HepG2 (cell line): ENCODE results near the gene AFTPH. TPM values are rescaled to one million over a fixed set of nuclear protein-coding genes. Genes with fewer than 3 reads are reported as not detected.

Source experiments
- AKNA ChIP-seq: sonication (generic); formaldehyde crosslinking; IDR thresholded peaks from 2 replicates; pipeline ENCODE4 v1.4.0; 2020; ENCODE audit warnings: missing genetic modification reagents, borderline replicate concordance
- ARNT2 ChIP-seq: sonication (generic); formaldehyde crosslinking; IDR thresholded peaks from 2 replicates; pipeline ENCODE4 v1.8.0; 2022; ENCODE audit warnings: mild to moderate bottlenecking, low read depth, missing genetic modification reagents, moderate library complexity
- DRAP1 ChIP-seq: IDR thresholded peaks from 2 replicates; pipeline ENCODE4 v1.6.1; 2016; ENCODE audit warnings: missing genetic modification reagents, missing compliant biosample characterization
- HOMEZ ChIP-seq: IDR thresholded peaks from 2 replicates; pipeline ENCODE4 v1.6.1; 2016; ENCODE audit warnings: low read depth
- HOXA3 ChIP-seq: sonication (generic); formaldehyde crosslinking; IDR thresholded peaks from 2 replicates; pipeline ENCODE4 v1.5.0; 2020; ENCODE audit warnings: missing genetic modification reagents
- MIER3 ChIP-seq: IDR thresholded peaks from 2 replicates; pipeline ENCODE4 v1.6.1; 2016; ENCODE audit warnings: missing compliant biosample characterization, borderline replicate concordance
- NKX3-1 ChIP-seq: sonication (generic); formaldehyde crosslinking; IDR thresholded peaks from 2 replicates; pipeline ENCODE4 v1.5.0; 2020; ENCODE audit warnings: missing genetic modification reagents
- NR2C2 ChIP-seq: sonication (generic); formaldehyde crosslinking; IDR thresholded peaks from 2 replicates; pipeline ENCODE4 v1.4.0; 2020; ENCODE audit warnings: missing genetic modification reagents, mild to moderate bottlenecking, moderate library complexity, borderline replicate concordance
- PHF8 ChIP-seq: sonication (generic); formaldehyde crosslinking; IDR thresholded peaks from 2 replicates; pipeline ENCODE4 v1.5.0; 2020; ENCODE audit warnings: missing genetic modification reagents
- RAD21 ChIP-seq: fragments of 450-650 bp; formaldehyde crosslinking; IDR thresholded peaks from 2 replicates; pipeline ENCODE4 v1.5.0; 2020; ENCODE audit warnings: mild to moderate bottlenecking
- ZFP37 ChIP-seq: sonication (generic); formaldehyde crosslinking; IDR thresholded peaks from 2 replicates; pipeline ENCODE4 v1.4.0; 2020; ENCODE audit warnings: missing genetic modification reagents, borderline replicate concordance
- ZNF281 ChIP-seq: sonication (generic); formaldehyde crosslinking; IDR thresholded peaks from 2 replicates; pipeline ENCODE4 v1.4.0; 2020; ENCODE audit warnings: missing genetic modification reagents, borderline replicate concordance
- ZNF550 ChIP-seq: sonication (generic); formaldehyde crosslinking; IDR thresholded peaks from 2 replicates; pipeline ENCODE4 v1.4.0; 2020; ENCODE audit warnings: mild to moderate bottlenecking, missing genetic modification reagents, borderline replicate concordance
- ZNF639 ChIP-seq: conservative IDR thresholded peaks from 2 replicates; pipeline ENCODE4 v1.6.1; 2018; ENCODE audit warnings: missing genetic modification reagents
- ZNF761 ChIP-seq: sonication (generic); formaldehyde crosslinking; conservative IDR thresholded peaks from 2 replicates; pipeline ENCODE4 v1.4.0; 2020; ENCODE audit warnings: mild to moderate bottlenecking, missing genetic modification reagents
- ZNF879 ChIP-seq: sonication (generic); formaldehyde crosslinking; IDR thresholded peaks from 2 replicates; pipeline ENCODE4 v1.8.1; 2023; ENCODE audit warnings: missing genetic modification reagents
- polyA plus RNA-seq, 8 experiments: library from polyadenylated mRNA; depleted of rRNA in 3 of 8; stranded (reverse) in 7 of 8; unstranded in 1 of 8; fragments of >200 nt; fragmentation: Illumina TruSeq in 4 of 8; extraction: Trizol in 4 of 8; gene quantifications; 2 replicates each; pipeline versions ENCODE4 v1.2.1 to v1.2.3, GENCODE V29; 2011 to 2016; ENCODE audit warnings: low read depth in 4 of 8, missing spikeins in 1 of 8, mixed read lengths in 1 of 8; ENCODE audit not compliant: insufficient read depth in 1 of 8
- total RNA-seq, 5 experiments: library from RNA; depleted of rRNA; stranded (reverse); fragments of >200 nt; fragmentation: Illumina TruSeq; extraction: Trizol; gene quantifications; 2 replicates each; pipeline ENCODE4 v1.2.3, GENCODE V29; 2016; ENCODE audit warnings: low read depth in 1 of 5

The AFTPH gene
- total and polyA plus RNA-seq, 2 of the 13 experiments (the other 11 are each of a cell fraction or from before 2014, with no cell fraction given): 27.5 to 36.8 TPM

GRCh38 chr2:64606479-64607363 is 82.6 kb downstream of the AFTPH start (continued):
- TF ChIP-seq ARNT2 (CRISPR knock-in tag) (no peak), MIER3 (CRISPR knock-in tag) (no peak; the same call in 1 of the 2 replicates), ZNF281 (CRISPR knock-in tag) (no peak), RAD21 (CRISPR knock-in tag) (peak; percentile 26; the same call in 1 of the 2 replicates), ZFP37 (peak; percentile 84; the same call in 1 of the 2 replicates), ZNF639 (CRISPR knock-in tag) (no peak), HOXA3 (CRISPR knock-in tag) (no peak; the same call in 1 of the 2 replicates), NR2C2 (peak; percentile 42; the same call in 1 of the 2 replicates), ZNF761 (CRISPR knock-in tag) (0 out of 2 replicates have a peak, but pooled peaks have one; percentile 55), DRAP1 (CRISPR knock-in tag) (0 out of 2 replicates have a peak, but pooled peaks have one; percentile 36), PHF8 (CRISPR knock-in tag) (peak; percentile 63), HOMEZ (no peak), ZNF879 (CRISPR knock-in tag) (peak; percentile 38; the same call in 1 of the 2 replicates), NKX3-1 (CRISPR knock-in tag) (no peak), ZNF550 (CRISPR knock-in tag) (no peak), AKNA (CRISPR knock-in tag) (no peak)
